8988T (cell line): ENCODE measurements around the gene RFPL4AL1.
"Not testable (repeated sequence)": the region's sequence is repeated elsewhere in the genome, so short reads cannot be mapped to it uniquely, and the experiment has no call there.

Experiments
- DNase-seq: peaks from one replicate; pipeline ENCODE4 v3.0.0; 2011

Gene RFPL4AL1

GRCh38 chr19:55768818-55769217, at the start of gene RFPL4AL1:
TSS of gene RFPL4AL1 (plus strand) at chr19:55769118. CDS start at chr19:55771805, 2,687 bp downstream.
- not testable (repeated sequence) for DNase-seq

- DNase-seq, result no peak
These were observed 48.6 kb upstream of the RFPL4AL1 start for GRCh38 chr19:55720214-55720746.

- no peak for DNase-seq
These were observed 48.1 kb upstream of the RFPL4AL1 start for GRCh38 chr19:55720801-55721200.

DNA sequence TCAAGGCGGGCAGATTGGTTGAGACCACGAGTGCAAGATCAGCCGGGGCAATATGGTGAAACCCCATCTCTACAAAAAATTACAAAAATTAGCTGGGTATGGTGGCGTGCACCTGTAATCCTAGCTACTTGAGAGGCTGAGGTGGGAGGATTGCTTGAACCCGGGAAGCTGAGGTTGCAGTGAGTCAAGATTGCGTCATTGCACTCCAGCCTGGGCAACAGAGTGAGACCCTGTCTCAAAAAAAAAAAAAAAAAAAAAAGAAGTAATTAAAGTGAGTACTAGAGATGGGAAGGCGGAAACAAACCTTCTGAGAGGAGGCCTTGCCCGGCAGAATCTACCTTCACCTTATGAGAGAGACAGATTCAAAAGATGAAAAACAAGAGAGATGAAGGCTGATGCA, 45.4 kb upstream of the RFPL4AL1 start:
- DNase-seq, result no peak

DNA sequence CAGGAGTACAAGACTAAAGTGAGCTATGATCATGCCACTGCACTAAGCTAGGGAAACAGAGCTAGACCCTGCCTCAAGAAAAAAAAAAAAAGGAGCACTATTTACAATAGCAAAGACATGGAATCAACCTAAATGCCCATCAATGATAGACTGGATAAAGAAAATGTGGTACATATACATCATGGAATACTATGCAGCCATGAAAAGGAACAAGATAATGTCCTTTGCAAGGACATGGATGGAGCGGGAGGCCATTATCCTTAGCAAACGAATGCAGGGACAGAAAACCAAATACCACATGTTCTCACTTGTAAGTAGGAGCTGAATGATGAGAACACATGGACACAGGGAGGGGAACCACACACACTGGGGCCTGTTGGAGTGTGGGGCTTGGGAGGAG, 38.5 kb upstream of the RFPL4AL1 start:
- not testable (repeated sequence) for DNase-seq

- DNase-seq, result no peak
These were observed 30.6 kb upstream of the RFPL4AL1 start, which contains the start of gene NLRP9 for GRCh38 chr19:55738302-55738701. TSS of gene NLRP9 (minus strand) at chr19:55738402. CDS start at chr19:55738374, 28 bp downstream.

DNA sequence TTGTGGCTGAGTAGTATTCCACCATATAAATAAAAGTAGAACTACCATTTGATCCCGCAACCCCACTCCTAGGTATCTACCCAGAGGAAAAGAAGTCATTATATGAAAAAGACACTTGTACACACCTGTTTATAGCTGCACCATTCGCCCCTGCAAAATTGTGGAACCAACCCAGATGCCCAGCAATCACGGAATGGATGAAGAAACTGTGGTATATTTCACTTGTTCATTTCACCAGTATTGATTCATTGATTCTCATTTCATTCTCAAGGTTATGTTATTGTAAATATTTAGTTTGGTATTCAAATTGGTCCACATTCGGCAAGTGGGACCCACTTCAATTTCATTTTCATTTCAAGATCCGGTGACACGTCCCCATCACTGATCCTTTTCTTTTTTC, 18.2 kb upstream of the RFPL4AL1 start:
- no peak for DNase-seq

GRCh38 chr19:55753401-55753800, 15.5 kb upstream of the RFPL4AL1 start:
- no peak for DNase-seq

GRCh38 chr19:55756808-55757207, 12.1 kb upstream of the RFPL4AL1 start:
- not testable (repeated sequence) for DNase-seq

DNA sequence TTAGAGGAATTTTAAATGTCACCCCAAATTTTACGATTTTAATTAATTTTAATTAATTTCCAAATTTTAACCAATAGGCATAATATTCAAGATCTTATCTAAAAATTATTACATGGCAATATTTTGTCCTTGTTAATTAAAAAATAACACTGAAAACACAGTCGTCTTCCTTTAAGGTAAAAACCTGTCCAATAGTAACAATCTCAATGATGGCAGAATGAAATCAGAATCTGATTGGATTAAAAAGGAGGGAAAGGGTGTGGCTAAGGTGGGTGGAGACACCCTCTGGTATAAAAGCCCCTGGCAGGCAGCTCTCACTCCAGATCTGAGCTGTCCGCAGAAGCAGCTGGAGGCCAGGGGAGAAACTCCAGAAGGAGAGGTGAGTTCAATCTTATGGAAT, 10.1 kb upstream of the RFPL4AL1 start, which contains the start of gene RFPL4A:
RFPL4A (plus strand) TSS at position 301 of the 400 bp plus-strand sequence. CDS start 2,704 bp downstream, outside the sequence.
- not testable (repeated sequence) for DNase-seq

GRCh38 chr19:55766466-55766865, 2.5 kb upstream of the RFPL4AL1 start:
- DNase-seq, result no peak

- not testable (repeated sequence) for DNase-seq
These were observed 714 bp downstream of the RFPL4AL1 start for GRCh38 chr19:55769632-55770031.

DNA sequence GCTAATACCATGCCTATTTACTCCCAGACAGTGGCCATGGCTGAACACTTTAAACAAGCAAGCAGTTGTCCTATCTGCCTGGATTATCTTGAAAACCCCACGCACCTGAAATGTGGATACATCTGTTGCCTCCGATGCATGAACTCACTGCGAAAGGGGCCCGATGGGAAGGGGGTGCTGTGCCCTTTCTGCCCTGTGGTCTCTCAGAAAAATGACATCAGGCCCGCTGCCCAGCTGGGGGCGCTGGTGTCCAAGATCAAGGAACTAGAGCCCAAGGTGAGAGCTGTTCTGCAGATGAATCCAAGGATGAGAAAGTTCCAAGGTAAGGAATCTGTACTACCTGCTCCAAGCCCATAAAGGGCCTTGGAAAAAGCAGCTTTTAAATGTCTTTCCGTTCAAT, 8.6 kb downstream of the RFPL4AL1 start:
- no peak for DNase-seq

GRCh38 chr19:55778331-55778730, 9.4 kb downstream of the RFPL4AL1 start:
- no peak for DNase-seq

GRCh38 chr19:55781112-55781511, 12.2 kb downstream of the RFPL4AL1 start:
- DNase-seq, result no peak

DNA sequence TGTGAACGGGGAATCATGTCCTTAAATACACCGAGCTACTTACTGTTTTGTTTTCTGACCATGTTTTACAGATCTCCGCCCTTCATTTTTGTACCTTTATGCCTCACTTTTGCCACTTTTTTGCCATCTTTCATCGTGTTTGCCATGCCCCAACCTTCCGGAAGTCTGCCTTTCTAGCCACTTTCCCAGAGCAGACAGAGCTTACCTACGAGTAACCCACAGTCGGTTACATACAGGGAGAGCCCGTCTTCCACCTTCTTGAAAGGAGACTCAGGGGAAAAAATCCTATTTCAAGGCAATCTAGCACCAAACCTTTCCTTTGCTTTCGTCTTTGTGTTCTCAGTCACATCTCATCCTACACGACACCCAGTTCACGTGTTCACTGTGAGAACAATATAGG, 26.1 kb downstream of the RFPL4AL1 start:
- no peak for DNase-seq

GRCh38 chr19:55801416-55801815, 32.5 kb downstream of the RFPL4AL1 start:
- DNase-seq, result no peak

DNA sequence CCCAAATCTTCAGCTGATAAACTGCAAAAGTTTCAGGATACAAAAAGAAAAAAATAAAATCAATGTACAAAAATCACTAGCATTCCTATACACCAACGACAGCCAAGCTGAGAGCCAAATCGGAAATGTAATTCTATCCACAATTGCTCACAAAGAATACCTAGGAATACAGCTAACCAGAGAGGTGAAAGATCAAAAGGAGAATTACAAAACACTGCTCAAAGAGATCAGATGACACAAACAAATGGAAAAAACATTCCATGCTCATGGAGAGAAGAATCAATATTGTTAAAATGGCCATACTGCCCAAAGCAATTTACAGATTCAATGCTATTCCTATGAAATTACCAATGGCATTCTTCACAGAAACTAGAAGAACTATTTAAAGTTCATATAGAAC, 33.4 kb downstream of the RFPL4AL1 start:
- no peak for DNase-seq

DNA sequence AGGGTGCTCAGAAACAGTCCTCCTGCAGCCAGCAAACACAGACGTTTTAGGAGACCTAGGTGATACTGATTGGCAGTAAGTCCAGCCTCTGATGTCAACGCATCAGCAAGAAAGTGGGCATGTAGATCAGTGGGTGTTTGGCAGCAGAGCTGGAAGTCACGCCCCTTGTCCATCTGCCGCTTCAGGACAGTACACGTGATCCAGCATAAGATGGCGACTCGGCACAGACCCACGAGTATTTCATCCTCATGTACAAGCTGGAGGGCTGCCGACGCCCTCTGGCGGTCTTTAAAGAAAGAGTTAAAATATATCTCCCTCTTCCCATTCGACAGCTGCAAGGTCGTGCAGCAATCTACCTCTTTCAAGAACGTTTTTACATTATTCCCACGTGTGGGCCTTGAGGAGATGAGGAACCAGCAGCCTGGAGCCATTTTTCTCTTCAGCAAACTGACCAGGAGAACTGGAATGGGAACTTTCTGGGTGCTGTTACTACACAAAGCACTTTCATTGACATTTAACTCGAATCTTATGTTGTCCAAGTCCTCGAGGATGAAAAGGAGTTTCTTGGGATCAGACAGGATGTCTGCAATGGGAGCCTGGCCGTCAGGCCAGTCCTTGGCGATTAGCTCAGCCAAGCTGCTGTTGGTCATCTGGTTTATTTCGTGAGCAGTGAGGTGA, 40.6 kb downstream of the RFPL4AL1 start:
- DNase-seq, result peak; percentile 27

GRCh38 chr19:55811340-55811739, 42.4 kb downstream of the RFPL4AL1 start:
- DNase-seq, result no peak

GRCh38 chr19:55812449-55812848, 43.5 kb downstream of the RFPL4AL1 start:
- DNase-seq, result no peak

DNA sequence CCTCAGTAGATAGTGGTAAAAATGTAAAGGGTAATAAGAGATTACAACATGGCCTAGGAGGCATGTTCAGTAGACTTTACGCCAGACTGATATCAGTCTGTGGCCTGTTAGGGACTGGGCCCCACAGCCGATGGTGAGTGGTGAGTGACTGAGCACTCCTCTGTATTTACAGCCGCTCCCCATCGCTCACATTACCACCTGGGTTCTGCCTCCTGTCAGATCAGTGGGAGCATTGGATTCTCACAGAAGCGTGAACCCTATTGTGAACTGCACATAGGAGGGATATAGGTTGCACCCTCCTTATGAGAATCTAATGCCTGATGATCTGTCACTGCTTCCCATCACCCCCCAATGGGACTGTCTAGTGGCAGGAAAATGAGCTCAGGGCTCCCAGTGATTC, 45.0 kb downstream of the RFPL4AL1 start:
- no peak for DNase-seq

DNA sequence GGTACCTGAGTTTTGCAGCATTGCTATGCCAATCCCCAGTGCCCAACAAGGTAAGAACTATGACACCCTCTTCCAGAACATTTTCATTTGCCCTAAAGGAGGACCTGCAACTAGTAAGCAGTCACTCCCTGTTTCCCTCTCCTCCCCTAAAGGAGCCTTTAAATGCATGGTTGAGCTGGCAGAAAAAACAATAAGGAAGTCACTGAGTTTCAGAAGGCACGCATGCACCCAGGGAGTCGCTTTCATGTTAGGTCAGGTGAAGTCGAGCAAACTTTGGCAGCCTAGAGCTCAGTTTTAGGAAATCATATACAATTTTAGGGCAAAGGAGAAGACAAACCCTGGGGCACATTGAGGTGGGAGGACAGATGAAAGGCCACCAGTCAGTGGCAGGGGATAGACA, 51.1 kb downstream of the RFPL4AL1 start:
- DNase-seq, result no peak
